ENCODE measurements around the gene IP6K3. TPM values are rescaled to one million over a fixed set of nuclear protein-coding genes. Genes with fewer than 3 reads are reported as not detected.
A peak's percentile ranks its signal among the peaks of the same experiment; 100 is the strongest.

Gene IP6K3
- total RNA-seq, 6 experiments from 2014 or later, result 0.25 to 0.83 (median 0.50) TPM; not detected in 2

DNA sequence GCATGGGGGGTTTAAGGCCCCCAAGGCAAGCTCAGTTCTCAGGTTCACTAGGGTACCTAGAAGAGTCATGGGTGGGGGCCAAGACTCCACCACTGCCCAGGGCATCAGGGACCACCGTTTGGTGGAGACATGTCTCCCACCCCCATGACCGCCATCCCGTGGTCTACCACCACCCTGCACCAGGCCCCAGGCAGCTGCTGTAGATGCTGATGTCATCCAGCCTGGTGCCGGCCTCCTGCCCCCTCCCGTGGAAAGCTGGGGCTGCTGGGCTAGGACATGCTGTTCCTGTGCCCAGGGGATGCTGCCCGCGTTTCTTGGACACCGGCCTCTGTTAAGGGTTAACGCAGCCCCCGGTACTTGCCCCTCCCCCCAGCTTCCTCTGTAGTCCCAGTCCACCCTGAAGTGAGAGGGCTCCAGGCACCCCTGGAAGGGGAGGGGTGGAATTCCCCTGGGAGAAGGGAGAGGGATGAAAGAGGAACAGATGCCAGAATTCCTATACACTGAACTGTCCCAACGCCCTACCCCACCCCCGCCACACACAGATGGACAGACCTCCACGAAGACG is 587 bp downstream of the IP6K3 start:
- Mint-ChIP-seq H3K27me3 (ENCODE audit: insufficient read depth) (peaks cover 2% of the 10 kb centered on the region), H3K36me3 (ENCODE audit: low read depth) (no peaks in the 10 kb centered on the region), H3K4me1 (ENCODE audit: low read depth) (peaks cover 37% of the 10 kb centered on the region), H3K27ac (peak overlapping the region; percentile 63), H3K9me3 (no peaks in the 10 kb centered on the region), H3K4me3 (peak overlapping the region; percentile 27; the same call in 1 of the 2 replicates)
- TF ChIP-seq, protein P1, sequence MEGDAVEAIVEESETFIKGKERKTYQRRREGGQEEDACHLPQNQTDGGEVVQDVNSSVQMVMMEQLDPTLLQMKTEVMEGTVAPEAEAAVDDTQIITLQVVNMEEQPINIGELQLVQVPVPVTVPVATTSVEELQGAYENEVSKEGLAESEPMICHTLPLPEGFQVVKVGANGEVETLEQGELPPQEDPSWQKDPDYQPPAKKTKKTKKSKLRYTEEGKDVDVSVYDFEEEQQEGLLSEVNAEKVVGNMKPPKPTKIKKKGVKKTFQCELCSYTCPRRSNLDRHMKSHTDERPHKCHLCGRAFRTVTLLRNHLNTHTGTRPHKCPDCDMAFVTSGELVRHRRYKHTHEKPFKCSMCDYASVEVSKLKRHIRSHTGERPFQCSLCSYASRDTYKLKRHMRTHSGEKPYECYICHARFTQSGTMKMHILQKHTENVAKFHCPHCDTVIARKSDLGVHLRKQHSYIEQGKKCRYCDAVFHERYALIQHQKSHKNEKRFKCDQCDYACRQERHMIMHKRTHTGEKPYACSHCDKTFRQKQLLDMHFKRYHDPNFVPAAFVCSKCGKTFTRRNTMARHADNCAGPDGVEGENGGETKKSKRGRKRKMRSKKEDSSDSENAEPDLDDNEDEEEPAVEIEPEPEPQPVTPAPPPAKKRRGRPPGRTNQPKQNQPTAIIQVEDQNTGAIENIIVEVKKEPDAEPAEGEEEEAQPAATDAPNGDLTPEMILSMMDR (IDR thresholded peaks at IDR 0.05), result peak; percentile 30
- DNase-seq, result peak; percentile 35

- TF ChIP-seq, protein P1 (IDR thresholded peaks at IDR 0.05), result no peak
- peaks cover 31% of the 10 kb centered on the region for H3K4me1 Mint-ChIP-seq (ENCODE audit: low read depth)
- peaks cover 2% of the 10 kb centered on the region for H3K27me3 Mint-ChIP-seq (ENCODE audit: insufficient read depth)
- H3K36me3 Mint-ChIP-seq (ENCODE audit: low read depth), result no peaks in the 10 kb centered on the region
- H3K4me3 Mint-ChIP-seq, result no peak overlapping the region; the same call in 1 of the 2 replicates
- no peaks in the 10 kb centered on the region for H3K9me3 Mint-ChIP-seq
- peak overlapping the region; percentile 63 for H3K27ac Mint-ChIP-seq
- DNase-seq, result no peak
Measured at GRCh38 chr6:33745548-33745947, 1.2 kb downstream of the IP6K3 start.

GRCh38 chr6:33744895-33745546 is 1.7 kb downstream of the IP6K3 start:
- Mint-ChIP-seq H3K4me3 (no peak overlapping the region), H3K9me3 (no peaks in the 10 kb centered on the region), H3K36me3 (ENCODE audit: low read depth) (no peaks in the 10 kb centered on the region), H3K4me1 (ENCODE audit: low read depth) (peaks cover 29% of the 10 kb centered on the region), H3K27ac (peak overlapping the region; percentile 63), H3K27me3 (ENCODE audit: insufficient read depth) (peaks cover under 1% of the 10 kb centered on the region)
- TF ChIP-seq, protein P1 (IDR thresholded peaks at IDR 0.05), result no peak
- no peak for DNase-seq

DNA sequence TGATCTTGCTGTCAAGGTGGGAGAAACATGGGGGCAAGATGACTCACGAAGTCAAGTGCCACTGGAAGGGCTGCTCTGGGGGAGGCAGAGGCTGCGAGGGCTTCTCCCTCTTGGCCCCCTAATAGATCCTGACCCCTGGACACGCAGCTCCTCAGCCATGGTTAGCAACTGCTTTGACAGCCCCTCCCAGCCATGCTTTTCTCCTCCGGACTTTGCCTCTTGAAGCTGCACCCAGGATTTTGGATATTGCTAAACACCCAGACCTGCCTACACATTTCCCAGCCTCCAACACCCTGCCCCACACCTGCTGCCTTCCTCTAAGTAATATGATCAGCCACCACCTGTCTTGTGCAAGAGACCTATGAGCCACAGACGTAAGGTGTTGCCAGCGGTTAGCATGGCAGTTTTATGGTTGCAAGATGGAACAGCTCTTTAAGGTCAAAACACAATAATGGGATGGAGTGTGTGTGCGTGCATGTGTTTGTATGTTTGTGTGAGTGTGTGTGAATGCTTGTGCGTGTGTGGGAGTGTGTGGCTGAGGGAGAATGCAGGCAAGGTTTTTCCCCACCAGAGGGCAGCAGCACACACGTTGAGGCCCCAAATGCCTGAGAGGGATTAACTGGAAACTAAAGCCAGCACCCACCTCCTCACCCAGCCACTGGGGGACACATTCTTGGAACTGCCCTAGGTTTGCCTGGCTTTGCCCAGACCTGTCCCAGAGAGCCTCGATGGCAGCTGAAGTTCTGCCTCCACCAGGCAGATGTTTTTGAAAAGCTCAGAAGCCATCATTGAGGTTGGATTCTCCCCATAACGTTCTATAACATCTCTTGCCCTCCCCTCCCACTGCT is 2.5 kb downstream of the IP6K3 start:
- Mint-ChIP-seq H3K27ac (no peak overlapping the region), H3K4me1 (ENCODE audit: low read depth) (peaks cover 29% of the 10 kb centered on the region), H3K27me3 (ENCODE audit: insufficient read depth) (no peaks in the 10 kb centered on the region; the same call in 1 of the 2 replicates), H3K4me3 (no peak overlapping the region), H3K9me3 (no peaks in the 10 kb centered on the region), H3K36me3 (ENCODE audit: low read depth) (no peaks in the 10 kb centered on the region)
- peak; percentile 59 for DNase-seq
- TF ChIP-seq, protein P1 (IDR thresholded peaks at IDR 0.05), result peak; percentile 95

DNA sequence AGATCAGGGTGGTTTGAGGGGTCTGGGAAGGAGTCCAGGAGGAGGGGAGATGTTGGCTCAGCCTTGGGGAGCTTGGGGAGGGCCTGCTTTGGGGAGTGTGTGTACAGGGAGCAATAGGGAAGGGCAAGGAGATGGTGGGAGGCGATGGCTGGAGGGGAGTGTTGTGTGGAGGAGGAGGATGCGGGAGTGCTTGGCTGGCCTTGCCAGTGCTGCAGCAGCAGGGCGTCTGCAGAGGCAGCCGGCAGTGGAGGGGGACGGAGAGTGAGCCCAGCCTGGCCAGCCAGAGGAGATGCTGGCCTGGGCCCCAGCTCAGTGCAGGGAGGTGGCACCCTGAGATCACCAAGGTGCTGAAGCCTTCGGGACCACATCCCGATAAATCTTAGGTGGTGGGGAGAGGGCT is 3.9 kb downstream of the IP6K3 start:
- Mint-ChIP-seq H3K4me3 (no peak overlapping the region), H3K36me3 (ENCODE audit: low read depth) (no peaks in the 10 kb centered on the region), H3K4me1 (ENCODE audit: low read depth) (peaks cover 29% of the 10 kb centered on the region), H3K9me3 (no peaks in the 10 kb centered on the region), H3K27me3 (ENCODE audit: insufficient read depth) (no peaks in the 10 kb centered on the region; the same call in 1 of the 2 replicates), H3K27ac (no peak overlapping the region)
- TF ChIP-seq, protein P1 (IDR thresholded peaks at IDR 0.05), result no peak
- no peak for DNase-seq
